Measurements from ENCODE around the gene ADAMTS2. TPM values are rescaled to one million over a fixed set of nuclear protein-coding genes. Genes with fewer than 3 reads are reported as not detected.

Gene ADAMTS2
- total and polyA plus RNA-seq, 2 experiments from 2014 or later, result 1.6 to 8.1 TPM

- Mint-ChIP-seq H3K4me3 (no peak overlapping the region), H3K27me3 (ENCODE audit: insufficient read depth, low read depth, poor library complexity) (peaks cover 13% of the 10 kb centered on the region), H3K27ac (no peak overlapping the region), H3K4me1 (peaks cover 22% of the 10 kb centered on the region), H3K36me3 (ENCODE audit: low read depth) (peaks cover 26% of the 10 kb centered on the region), H3K9me3 (peaks cover 37% of the 10 kb centered on the region)
- DNase-seq (ENCODE audit: low spot score) (no peak), ATAC-seq (no peak)
- peaks cover 4% of the 10 kb centered on the region for H3K4me1 ChIP-seq (ENCODE audit: insufficient read depth)
- H3F3A ChIP-seq (replicated peaks; ENCODE audit: low read depth), result 0 out of 2 replicates have a peak, but pooled peaks cover 4% of the 10 kb centered on the region
- H4K20me1 ChIP-seq (replicated peaks; ENCODE audit: insufficient read depth), result no peaks in the 10 kb centered on the region
- TF ChIP-seq CTCF (conservative IDR thresholded peaks at IDR 0.05; ENCODE audit: low read depth in 2 of 2) (no peak), EZH2phosphoT487 (IDR thresholded peaks at IDR 0.05; ENCODE audit: unreplicated experiment) (no peak), ZNF114 (CRISPR knock-in tag; IDR thresholded peaks at IDR 0.05) (no peak), POLR2AphosphoS5 (IDR thresholded peaks at IDR 0.05; ENCODE audit: low read depth) (no peak), ZNF331 (CRISPR knock-in tag; IDR thresholded peaks at IDR 0.05; ENCODE audit: low read depth) (no peak), ZNF462 (CRISPR knock-in tag; IDR thresholded peaks at IDR 0.05) (no peak), NANOG (IDR thresholded peaks at IDR 0.05; ENCODE audit: borderline replicate concordance) (no peak), EZH2 (IDR thresholded peaks at IDR 0.05; ENCODE audit: low read depth, unreplicated experiment) (no peak), CREB1 (CRISPR knock-in tag; IDR thresholded peaks at IDR 0.05; ENCODE audit: low read depth) (no peak), REST (IDR thresholded peaks at IDR 0.05; ENCODE audit: unreplicated experiment) (no peak), JUNB (IDR thresholded peaks at IDR 0.05; ENCODE audit: unreplicated experiment) (no peak), STAT1 (IDR thresholded peaks at IDR 0.05; ENCODE audit: unreplicated experiment) (no peak), ETS1 (IDR thresholded peaks at IDR 0.05) (no peak)
- H3K79me2 ChIP-seq (replicated peaks; ENCODE audit: insufficient read depth), result no peaks in the 10 kb centered on the region
- no peak overlapping the region for H3K4me3 ChIP-seq
- H3K36me3 ChIP-seq (ENCODE audit: insufficient read depth), result no peaks in the 10 kb centered on the region
- H2AFZ ChIP-seq, result no peak overlapping the region
- H3K27ac ChIP-seq (ENCODE audit: low read depth), result no peak overlapping the region
- H3K9me2 ChIP-seq (ENCODE audit: insufficient read depth), result no peaks in the 10 kb centered on the region
- H3K27me3 ChIP-seq (ENCODE audit: insufficient read depth), result no peaks in the 10 kb centered on the region
- no peak overlapping the region for H3K4me2 ChIP-seq
Observed at GRCh38 chr5:179224741-179225140, 120.5 kb downstream of the ADAMTS2 start.

Data from GM23338 (cell line).